ENCODE results near the gene PIP5K1C. TPM values are rescaled to one million over a fixed set of nuclear protein-coding genes. Genes with fewer than 3 reads are reported as not detected.

Gene PIP5K1C
- total RNA-seq, 1 donor from 2014 or later: 40.1 TPM

DNA sequence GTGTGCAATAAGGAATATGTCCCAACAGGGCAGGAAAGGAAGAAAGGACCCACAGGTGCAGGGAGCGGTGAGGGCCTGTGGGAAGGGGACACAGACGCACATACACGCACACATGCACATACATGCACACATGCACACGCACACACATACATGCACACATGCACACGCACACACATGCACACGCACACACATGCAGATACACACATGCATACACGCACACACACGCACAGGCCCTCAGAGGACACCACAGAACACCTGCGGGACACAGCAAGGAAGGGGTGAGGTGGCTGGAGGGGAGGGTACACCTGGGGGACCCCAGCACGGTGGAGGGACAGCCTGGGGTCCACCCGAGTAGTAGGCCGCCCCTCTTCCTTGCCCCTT is 12.9 kb downstream of the PIP5K1C start:
- no peaks in the 10 kb centered on the region for H3K27me3 Mint-ChIP-seq (ENCODE audit: low read depth)
- H3K4me1 Mint-ChIP-seq: peaks cover 16% of the 10 kb centered on the region
- H3K9me3 Mint-ChIP-seq: no peaks in the 10 kb centered on the region
- H3K36me3 Mint-ChIP-seq (ENCODE audit: low read depth): peaks cover 20% of the 10 kb centered on the region
- no peak overlapping the region for H3K27ac Mint-ChIP-seq (ENCODE audit: unreplicated experiment)
- TF ChIP-seq, protein P1, sequence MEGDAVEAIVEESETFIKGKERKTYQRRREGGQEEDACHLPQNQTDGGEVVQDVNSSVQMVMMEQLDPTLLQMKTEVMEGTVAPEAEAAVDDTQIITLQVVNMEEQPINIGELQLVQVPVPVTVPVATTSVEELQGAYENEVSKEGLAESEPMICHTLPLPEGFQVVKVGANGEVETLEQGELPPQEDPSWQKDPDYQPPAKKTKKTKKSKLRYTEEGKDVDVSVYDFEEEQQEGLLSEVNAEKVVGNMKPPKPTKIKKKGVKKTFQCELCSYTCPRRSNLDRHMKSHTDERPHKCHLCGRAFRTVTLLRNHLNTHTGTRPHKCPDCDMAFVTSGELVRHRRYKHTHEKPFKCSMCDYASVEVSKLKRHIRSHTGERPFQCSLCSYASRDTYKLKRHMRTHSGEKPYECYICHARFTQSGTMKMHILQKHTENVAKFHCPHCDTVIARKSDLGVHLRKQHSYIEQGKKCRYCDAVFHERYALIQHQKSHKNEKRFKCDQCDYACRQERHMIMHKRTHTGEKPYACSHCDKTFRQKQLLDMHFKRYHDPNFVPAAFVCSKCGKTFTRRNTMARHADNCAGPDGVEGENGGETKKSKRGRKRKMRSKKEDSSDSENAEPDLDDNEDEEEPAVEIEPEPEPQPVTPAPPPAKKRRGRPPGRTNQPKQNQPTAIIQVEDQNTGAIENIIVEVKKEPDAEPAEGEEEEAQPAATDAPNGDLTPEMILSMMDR (conservative IDR thresholded peaks at IDR 0.05): no peak
- no peak overlapping the region for H3K4me3 Mint-ChIP-seq
- no peak for DNase-seq (ENCODE audit: low read depth, low spot score)

DNA sequence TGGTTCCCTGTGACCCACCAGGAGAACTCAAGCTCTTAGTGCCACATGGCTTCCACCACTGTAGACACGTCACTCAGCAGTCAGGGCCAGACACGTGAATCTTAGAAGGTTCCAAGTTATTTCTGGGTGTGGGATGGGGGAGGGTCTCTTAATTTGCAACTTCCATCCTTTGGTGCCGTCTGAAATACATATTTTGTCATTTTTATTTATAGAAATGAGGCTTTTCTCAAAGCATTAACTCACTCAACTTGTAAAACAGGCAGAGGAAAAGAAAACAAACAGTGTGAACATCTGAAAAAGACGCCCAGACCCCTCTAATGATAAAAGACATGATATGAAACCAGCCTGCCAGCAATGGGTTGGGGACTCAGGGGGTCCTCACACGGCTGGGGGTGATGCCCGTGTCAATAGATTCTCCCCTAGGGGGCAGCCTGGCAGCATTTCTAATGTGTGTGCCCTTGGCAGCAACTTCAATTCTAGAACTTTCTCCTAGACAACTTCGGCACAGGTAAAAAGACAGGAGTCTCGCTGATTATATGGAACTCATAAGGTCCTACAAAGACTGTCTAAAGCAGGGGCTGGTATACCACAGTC is 15.4 kb downstream of the PIP5K1C start:
- no peaks in the 10 kb centered on the region for H3K9me3 Mint-ChIP-seq
- no peak overlapping the region for H3K4me3 Mint-ChIP-seq
- H3K27ac Mint-ChIP-seq (ENCODE audit: unreplicated experiment): no peak overlapping the region

DNA sequence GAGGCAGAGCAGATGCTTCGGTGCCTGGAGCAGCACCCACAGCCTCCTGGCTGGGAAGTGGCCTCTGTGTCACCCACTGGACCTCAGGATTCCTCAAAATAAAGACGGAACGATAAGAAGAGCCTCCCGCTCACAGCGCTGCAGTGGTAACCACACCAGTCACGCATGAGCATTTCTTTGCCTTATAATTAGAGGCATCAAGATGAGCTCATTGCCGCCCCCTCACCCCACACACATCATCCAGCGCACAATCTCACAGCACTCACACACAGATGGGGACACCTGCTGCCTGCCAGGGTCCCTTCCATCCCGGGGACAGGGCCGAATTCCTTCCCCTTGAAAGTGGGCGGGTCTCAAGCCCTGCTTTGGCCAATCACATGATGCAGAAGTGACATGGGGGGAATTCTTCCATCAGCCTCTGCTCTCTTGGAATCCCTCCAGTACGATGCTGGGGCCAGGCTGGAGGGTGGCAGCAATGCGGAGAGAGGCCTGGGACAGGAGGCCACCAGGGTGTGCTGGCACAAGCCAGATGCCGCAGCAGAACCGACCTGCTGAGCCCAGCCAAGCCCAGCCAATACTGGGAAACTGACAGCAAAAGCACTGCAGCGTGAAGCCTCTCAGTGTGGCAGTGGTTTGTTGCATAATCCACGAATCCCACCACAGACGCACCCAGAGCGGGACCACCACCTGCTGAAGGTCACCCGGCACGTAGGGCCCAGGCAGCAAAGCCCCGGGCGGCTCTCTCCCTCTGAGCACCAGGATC is 16.0 kb downstream of the PIP5K1C start:
- peaks cover 15% of the 10 kb centered on the region for H3K36me3 Mint-ChIP-seq (ENCODE audit: low read depth)
- H3K4me1 Mint-ChIP-seq: peaks cover 21% of the 10 kb centered on the region
- H3K27me3 Mint-ChIP-seq (ENCODE audit: low read depth): no peaks in the 10 kb centered on the region
- no peak for DNase-seq (ENCODE audit: low read depth, low spot score)
- TF ChIP-seq, protein P1 (conservative IDR thresholded peaks at IDR 0.05): no peak
- peak overlapping the region; percentile 35 for H3K4me3 Mint-ChIP-seq
- H3K9me3 Mint-ChIP-seq: no peaks in the 10 kb centered on the region
- no peak overlapping the region for H3K27ac Mint-ChIP-seq (ENCODE audit: unreplicated experiment)

More for the DNA sequence above, 15.4 kb downstream of the PIP5K1C start:
- Mint-ChIP-seq H3K27me3 (ENCODE audit: low read depth) (no peaks in the 10 kb centered on the region), H3K4me1 (peaks cover 21% of the 10 kb centered on the region), H3K36me3 (ENCODE audit: low read depth) (peaks cover 15% of the 10 kb centered on the region)
- no peak for DNase-seq (ENCODE audit: low read depth, low spot score)
- TF ChIP-seq, protein P1 (conservative IDR thresholded peaks at IDR 0.05): no peak

- peaks cover 15% of the 10 kb centered on the region for H3K36me3 Mint-ChIP-seq (ENCODE audit: low read depth)
- TF ChIP-seq, protein P1 (conservative IDR thresholded peaks at IDR 0.05): no peak
- no peak overlapping the region for H3K27ac Mint-ChIP-seq (ENCODE audit: unreplicated experiment)
- H3K4me3 Mint-ChIP-seq: no peak overlapping the region
- H3K27me3 Mint-ChIP-seq (ENCODE audit: low read depth): no peaks in the 10 kb centered on the region
- no peaks in the 10 kb centered on the region for H3K9me3 Mint-ChIP-seq
- H3K4me1 Mint-ChIP-seq: peaks cover 21% of the 10 kb centered on the region
- DNase-seq (ENCODE audit: low read depth, low spot score): no peak
Observed at GRCh38 chr19:3683405-3684053, 16.7 kb downstream of the PIP5K1C start.

- no peak for DNase-seq (ENCODE audit: low read depth, low spot score)
- H3K27ac Mint-ChIP-seq (ENCODE audit: unreplicated experiment): no peak overlapping the region
- TF ChIP-seq, protein P1 (conservative IDR thresholded peaks at IDR 0.05): no peak
- H3K9me3 Mint-ChIP-seq: no peaks in the 10 kb centered on the region
- peaks cover 21% of the 10 kb centered on the region for H3K4me1 Mint-ChIP-seq
- no peak overlapping the region for H3K4me3 Mint-ChIP-seq
- peaks cover 15% of the 10 kb centered on the region for H3K36me3 Mint-ChIP-seq (ENCODE audit: low read depth)
- H3K27me3 Mint-ChIP-seq (ENCODE audit: low read depth): no peaks in the 10 kb centered on the region
Observed at GRCh38 chr19:3682741-3683404, 17.4 kb downstream of the PIP5K1C start.

Measured in neural crest cell (in vitro differentiated cells).